Measurements from ENCODE around the gene FAXC. TPM values are rescaled to one million over a fixed set of nuclear protein-coding genes. Genes with fewer than 3 reads are reported as not detected.
A peak's percentile ranks its signal among the peaks of the same experiment; 100 is the strongest.

Gene FAXC
- 2.2 TPM for total RNA-seq (ENCODE audit: unreplicated experiment)
- long read RNA-seq: 0 reads

- Mint-ChIP-seq H3K27ac (ENCODE audit: unreplicated experiment) (peak within 1 kb of the TSS; percentile 36), H3K9me3 (ENCODE audit: unreplicated experiment) (no peaks in the 10 kb centered on the region), H3K4me1 (ENCODE audit: unreplicated experiment) (peaks cover under 1% of the 10 kb centered on the region), H3K4me3 (ENCODE audit: unreplicated experiment) (peak within 1 kb of the TSS; percentile 89), H3K36me3 (ENCODE audit: low read depth, unreplicated experiment) (no peaks in the 10 kb centered on the region), H3K27me3 (ENCODE audit: unreplicated experiment) (peaks cover 9% of the 10 kb centered on the region)
- DNase-seq (ENCODE audit: low spot score): peak; percentile 38
- TF ChIP-seq CTCF (IDR thresholded peaks at IDR 0.05; ENCODE audit: unreplicated experiment): no peak
These were observed at the start of gene FAXC for GRCh38 chr6:99349171-99350141. FAXC (minus strand) TSS chr6:99349674; CDS start chr6:99349372, 302 bp downstream.

GRCh38 chr6:99397287-99397686 is 47.8 kb upstream of the FAXC start:
- Mint-ChIP-seq H3K27ac (ENCODE audit: unreplicated experiment) (no peak overlapping the region), H3K36me3 (ENCODE audit: low read depth, unreplicated experiment) (peaks cover 11% of the 10 kb centered on the region), H3K9me3 (ENCODE audit: unreplicated experiment) (no peaks in the 10 kb centered on the region), H3K4me3 (ENCODE audit: unreplicated experiment) (no peak overlapping the region), H3K27me3 (ENCODE audit: unreplicated experiment) (no peaks in the 10 kb centered on the region), H3K4me1 (ENCODE audit: unreplicated experiment) (no peaks in the 10 kb centered on the region)
- no peak for TF ChIP-seq CTCF (IDR thresholded peaks at IDR 0.05; ENCODE audit: unreplicated experiment)
- no peak for DNase-seq (ENCODE audit: low spot score)

- peak; percentile 92 for DNase-seq (ENCODE audit: low spot score)
- no peaks in the 10 kb centered on the region for H3K27me3 Mint-ChIP-seq (ENCODE audit: unreplicated experiment)
- H3K4me1 Mint-ChIP-seq (ENCODE audit: unreplicated experiment): no peaks in the 10 kb centered on the region
- peak within 1 kb of the TSS; percentile 95 for H3K4me3 Mint-ChIP-seq (ENCODE audit: unreplicated experiment)
- H3K36me3 Mint-ChIP-seq (ENCODE audit: low read depth, unreplicated experiment): no peaks in the 10 kb centered on the region
- H3K27ac Mint-ChIP-seq (ENCODE audit: unreplicated experiment): peak within 1 kb of the TSS; percentile 94
- no peak for TF ChIP-seq CTCF (IDR thresholded peaks at IDR 0.05; ENCODE audit: unreplicated experiment)
- H3K9me3 Mint-ChIP-seq (ENCODE audit: unreplicated experiment): no peaks in the 10 kb centered on the region
These were observed 44.4 kb upstream of the FAXC start, which contains the start of gene COQ3 for GRCh38 chr6:99393698-99394531. COQ3 (minus strand) TSS chr6:99394195; CDS start chr6:99394179, 16 bp downstream.

GRCh38 chr6:99393366-99393697 is 43.9 kb upstream of the FAXC start:
- Mint-ChIP-seq H3K27ac (ENCODE audit: unreplicated experiment) (peak overlapping the region; percentile 94), H3K9me3 (ENCODE audit: unreplicated experiment) (no peaks in the 10 kb centered on the region), H3K36me3 (ENCODE audit: low read depth, unreplicated experiment) (no peaks in the 10 kb centered on the region), H3K27me3 (ENCODE audit: unreplicated experiment) (no peaks in the 10 kb centered on the region), H3K4me3 (ENCODE audit: unreplicated experiment) (peak overlapping the region; percentile 95), H3K4me1 (ENCODE audit: unreplicated experiment) (no peaks in the 10 kb centered on the region)
- TF ChIP-seq CTCF (IDR thresholded peaks at IDR 0.05; ENCODE audit: unreplicated experiment): no peak
- no peak for DNase-seq (ENCODE audit: low spot score)
